Lower lobe of right lung (tissue), 2 donors: Measurements from ENCODE around the gene METTL3. TPM values are rescaled to one million over a fixed set of nuclear protein-coding genes. Genes with fewer than 3 reads are reported as not detected.

Source experiments
- ATAC-seq, 2 donors: fragments of 200-7000 bp; cut with Tn5 transposase; one replicate each; pipeline ENCODE4 v1.9.1; 2020 to 2022; ENCODE audit warnings: mild to moderate bottlenecking in 2 of 2, moderate library complexity in 2 of 2
- DNase-seq: peaks from one replicate; pipeline ENCODE4 v3.0.0-alpha.2; 2020
- H3K27ac ChIP-seq: fragments of 200-600 bp; one replicate; pipeline ENCODE4 v1.8.0; 2022
- H3K27me3 ChIP-seq: fragments of 200-600 bp; one replicate; pipeline ENCODE4 v1.8.0; 2022; ENCODE audit warnings: low read depth
- H3K36me3 ChIP-seq: fragments of 200-600 bp; one replicate; pipeline ENCODE4 v1.8.0; 2022; ENCODE audit warnings: mild to moderate bottlenecking
- H3K4me1 ChIP-seq: fragments of 200-600 bp; one replicate; pipeline ENCODE4 v1.8.0; 2022
- H3K4me3 ChIP-seq: fragments of 200-600 bp; one replicate; pipeline ENCODE4 v1.8.0; 2022; ENCODE audit warnings: mild to moderate bottlenecking
- H3K9me3 ChIP-seq: fragments of 200-600 bp; one replicate; pipeline ENCODE4 v1.8.0; 2022
- CTCF ChIP-seq: fragments of 200-600 bp; IDR thresholded peaks from one replicate; pipeline ENCODE4 v1.8.0; 2022; ENCODE audit warnings: antibody characterized with exemption, mild to moderate bottlenecking
- intact Hi-C: fragments of 100-400 bp; cut with DNase I; formaldehyde crosslinking; loops from one replicate; pipeline ENCODE4 v1.11.0; 2022
- total RNA-seq: library from RNA; stranded (reverse); fragmentation: NEBNext Ultra II Directional; extraction: Animal tissue kit (Norgen Biotek cat#: 25700); gene quantifications from one replicate; pipeline ENCODE4 v1.2.1, GENCODE V29; 2021
- donor health status: DM: no; HTN: yes; CAD: no; lungs with severe emphysema.

The METTL3 gene
- total RNA-seq, 1 donor from 2014 or later: 47.8 TPM

- intact Hi-C loops: no loop called here
- DNase-seq (peak; percentile 95), ATAC-seq (peak; percentile 98 to 100)
- no peaks in the 10 kb centered on the region for H3K27me3 ChIP-seq
- H3K4me3 ChIP-seq: peak within 1 kb of the TSS; percentile 80
- TF ChIP-seq CTCF: peak; percentile 87
- no peaks in the 10 kb centered on the region for H3K9me3 ChIP-seq
- peaks cover 45% of the 10 kb centered on the region for H3K36me3 ChIP-seq
- peaks cover 29% of the 10 kb centered on the region for H3K4me1 ChIP-seq
- peak within 1 kb of the TSS; percentile 87 for H3K27ac ChIP-seq
Measured at GRCh38 chr14:21476925-21477681, 34.0 kb downstream of the METTL3 start, which contains the start of the genes RAB2B and TOX4. TSS of gene RAB2B (minus strand) at chr14:21476959. CDS start at chr14:21476872, 87 bp downstream. TSS of gene TOX4 (plus strand) at chr14:21477195. CDS start at chr14:21477279, 84 bp downstream.

- no peak for TF ChIP-seq CTCF
- peaks cover 40% of the 10 kb centered on the region for H3K36me3 ChIP-seq
- H3K27ac ChIP-seq: peak overlapping the region; percentile 87
- peaks cover 29% of the 10 kb centered on the region for H3K4me1 ChIP-seq
- intact Hi-C loops: no loop called here
- no peaks in the 10 kb centered on the region for H3K9me3 ChIP-seq
- H3K4me3 ChIP-seq: peak overlapping the region; percentile 80
- H3K27me3 ChIP-seq: no peaks in the 10 kb centered on the region
- ATAC-seq (peak; percentile 93 to 96), DNase-seq (peak; percentile 93)
Measured at GRCh38 chr14:21476523-21476924, 34.6 kb downstream of the METTL3 start.

GRCh38 chr14:21475767-21476522, 35.2 kb downstream of the METTL3 start:
- Histone ChIP-seq H3K4me1 (peaks cover 29% of the 10 kb centered on the region), H3K36me3 (peaks cover 34% of the 10 kb centered on the region), H3K4me3 (peak overlapping the region; percentile 80), H3K27ac (peak overlapping the region; percentile 87), H3K9me3 (no peaks in the 10 kb centered on the region), H3K27me3 (no peaks in the 10 kb centered on the region)
- ATAC-seq: peak; percentile 19 to 42
- intact Hi-C loops: no loop called here
- no peak for TF ChIP-seq CTCF
- DNase-seq: no peak

GRCh38 chr14:21467616-21468015, 43.5 kb downstream of the METTL3 start:
- DNase-seq: no peak
- no peak for TF ChIP-seq CTCF
- Histone ChIP-seq H3K27ac (no peak overlapping the region), H3K4me1 (no peaks in the 10 kb centered on the region), H3K27me3 (no peaks in the 10 kb centered on the region), H3K4me3 (no peak overlapping the region), H3K36me3 (peaks cover 66% of the 10 kb centered on the region), H3K9me3 (no peaks in the 10 kb centered on the region)
- no peak for ATAC-seq
- intact Hi-C loops: no loop called here

GRCh38 chr14:21455912-21456667, 55.0 kb downstream of the METTL3 start, which contains the start of gene CHD8:
TSS of gene CHD8 (minus strand) at chr14:21456123. CDS start at chr14:21431643, 24,480 bp downstream.
- Histone ChIP-seq H3K4me3 (peak within 1 kb of the TSS; percentile 72), H3K36me3 (peaks cover 26% of the 10 kb centered on the region), H3K4me1 (peaks cover 33% of the 10 kb centered on the region), H3K9me3 (no peaks in the 10 kb centered on the region), H3K27me3 (no peaks in the 10 kb centered on the region), H3K27ac (peak within 1 kb of the TSS; percentile 93)
- ATAC-seq (peak; percentile 100), DNase-seq (peak; percentile 100)
- peak; percentile 72 for TF ChIP-seq CTCF
- intact Hi-C loops: no loop called here
